HG03066 (cell line): Measurements from ENCODE around the gene MEIKIN.

ENCODE experiments used
- ATAC-seq: cut with Tn5 transposase; IDR thresholded peaks from one replicate; pipeline ENCODE4 v1.9.1; 2021; ENCODE audit warnings: low read depth; ENCODE audit not compliant: unreplicated experiment

MEIKIN gene, protein sequence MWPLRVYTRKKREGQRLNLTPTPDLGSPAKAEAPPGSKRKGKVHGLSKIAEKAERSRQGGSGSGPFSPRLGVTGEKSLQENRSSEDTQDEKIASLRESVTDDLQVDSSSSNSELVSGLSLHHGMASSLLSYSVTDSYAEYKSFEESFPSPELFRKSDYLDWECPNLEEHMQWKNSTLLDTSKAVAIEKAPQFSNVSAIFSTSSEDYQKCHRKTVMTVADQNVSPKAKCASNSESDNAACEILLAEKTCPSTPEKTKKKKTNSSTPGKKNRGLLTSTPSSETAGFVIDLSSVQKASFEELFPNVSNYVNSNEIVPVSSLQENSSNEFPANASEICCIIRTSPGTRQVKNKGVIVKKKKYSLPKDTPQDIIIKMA

DNA sequence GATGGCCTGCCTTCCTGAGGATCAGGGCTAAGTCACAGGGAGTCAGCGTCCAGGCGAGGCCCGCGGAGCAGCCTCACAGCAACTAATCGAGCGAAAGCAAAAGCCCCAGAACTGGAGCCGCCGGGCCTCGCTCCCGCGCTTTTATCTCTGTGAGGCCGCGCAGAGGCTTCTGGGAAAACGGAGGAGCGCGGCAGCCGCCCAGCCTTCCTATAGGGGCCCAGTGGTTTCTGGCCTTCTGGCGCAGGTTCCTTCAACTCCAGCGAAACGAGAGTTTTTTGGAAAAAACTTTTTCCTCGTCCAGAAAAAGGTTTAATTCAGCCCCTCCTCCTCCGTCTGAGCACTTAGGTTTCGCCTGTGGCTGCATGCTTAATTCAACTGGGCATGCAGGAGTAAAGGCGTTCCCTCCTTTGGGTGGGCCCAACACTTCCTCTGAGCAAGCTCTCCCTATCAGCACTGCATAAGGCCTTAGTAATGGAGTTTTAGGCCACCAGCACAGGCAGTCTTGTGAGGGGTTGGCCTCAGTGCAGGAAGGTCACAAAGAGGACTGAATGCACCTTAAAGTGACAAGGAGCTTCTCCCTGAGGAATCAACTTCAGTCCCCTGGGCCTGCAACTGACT is at the start of gene MEIKIN:
TSS of gene MEIKIN (minus strand) at position 113 of the 618 bp plus-strand sequence. CDS start 158 bp downstream, outside the sequence.
- no peak for ATAC-seq

DNA sequence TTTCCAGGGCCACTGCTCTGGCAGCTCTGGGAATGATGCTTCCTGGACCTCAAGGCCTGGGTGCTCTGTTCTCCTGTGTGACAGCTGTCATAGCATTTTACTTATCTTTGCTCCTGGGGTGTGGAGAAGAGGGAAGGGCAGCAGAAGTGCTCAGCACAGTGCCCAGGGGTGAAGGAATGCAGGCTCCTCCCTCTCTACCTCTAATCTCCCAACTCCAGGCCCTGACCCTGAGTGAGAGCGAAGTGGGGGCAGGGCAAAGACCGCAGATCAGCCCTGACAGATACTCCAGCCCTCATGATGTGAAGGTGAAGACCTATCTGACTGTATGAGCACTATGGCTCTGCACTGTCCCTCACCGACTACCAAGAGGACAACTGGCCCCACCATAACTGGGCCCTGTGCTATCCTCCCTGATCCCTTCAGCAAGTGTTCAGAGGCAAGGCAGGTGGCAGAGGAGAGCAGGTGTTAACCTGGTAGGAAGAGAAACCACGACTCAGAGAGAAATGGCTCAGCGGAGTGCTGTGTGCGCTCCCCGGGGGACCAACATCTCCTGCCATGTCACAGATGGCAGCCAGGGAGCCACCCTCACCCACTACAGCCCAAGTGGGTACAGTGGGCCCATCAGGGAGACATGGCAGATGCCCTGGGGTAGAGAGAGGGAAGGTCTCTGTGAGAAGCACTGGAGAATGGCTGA is 49.2 kb upstream of the MEIKIN start:
- no peak for ATAC-seq

DNA sequence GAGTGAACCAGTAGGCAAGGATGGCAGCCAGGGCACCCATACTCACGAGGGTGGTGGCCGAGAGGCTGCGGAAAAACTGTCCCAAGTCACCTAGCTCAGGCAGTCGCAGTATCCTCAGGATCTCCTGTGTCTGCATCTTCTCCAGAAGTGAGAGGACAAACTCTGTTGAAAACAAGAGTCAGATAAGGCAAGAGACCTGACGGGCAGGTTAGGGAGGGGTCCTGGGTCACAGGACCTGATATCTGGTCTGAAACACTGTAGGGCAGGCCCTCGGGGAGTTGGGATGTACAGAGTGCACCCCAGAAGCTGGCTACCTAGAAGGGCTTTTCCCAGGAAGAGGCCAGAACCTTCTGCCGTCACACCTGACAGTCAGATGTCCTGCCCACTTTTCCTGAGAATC is 48.6 kb upstream of the MEIKIN start:
- ATAC-seq = no peak

DNA sequence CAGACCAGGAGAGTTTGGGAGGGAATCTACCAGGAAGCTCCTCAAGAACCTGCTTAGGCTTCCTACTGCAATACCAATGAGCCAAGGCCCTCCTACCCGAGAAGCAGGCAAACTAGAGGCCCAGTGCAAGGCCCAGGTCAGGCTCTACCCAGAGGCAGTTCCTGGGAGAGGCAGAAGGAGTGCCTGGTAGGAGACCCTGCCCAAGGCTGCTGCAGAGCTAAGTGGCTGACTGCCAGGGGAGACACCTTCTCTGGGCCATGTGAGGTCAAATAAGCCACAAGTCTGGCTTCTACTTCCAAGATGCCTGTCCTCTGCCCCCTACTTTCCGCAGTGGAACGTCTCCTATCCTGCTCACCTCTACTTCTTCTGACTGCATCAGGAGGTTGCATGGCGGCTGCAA is 48.2 kb upstream of the MEIKIN start:
- no peak for ATAC-seq

DNA sequence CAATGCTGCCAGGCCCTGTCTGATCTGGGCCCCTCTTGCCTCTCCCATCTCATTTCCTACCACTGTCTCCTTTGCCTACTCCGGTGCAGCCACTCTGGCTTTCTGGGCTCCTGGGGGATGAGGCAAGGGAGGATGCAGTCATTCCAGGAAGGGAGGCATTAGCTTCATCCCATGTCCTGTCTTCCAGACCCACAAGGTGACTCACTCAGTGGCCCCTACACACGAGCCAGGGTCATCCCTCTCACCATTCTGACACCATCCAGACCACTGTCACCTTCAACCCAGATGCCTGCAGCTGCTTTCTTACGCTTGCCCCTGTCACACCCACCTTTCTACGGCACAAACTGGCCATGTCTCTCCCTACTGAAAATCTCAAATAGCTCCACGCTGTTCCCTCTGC is 46.9 kb upstream of the MEIKIN start:
- ATAC-seq = no peak

DNA sequence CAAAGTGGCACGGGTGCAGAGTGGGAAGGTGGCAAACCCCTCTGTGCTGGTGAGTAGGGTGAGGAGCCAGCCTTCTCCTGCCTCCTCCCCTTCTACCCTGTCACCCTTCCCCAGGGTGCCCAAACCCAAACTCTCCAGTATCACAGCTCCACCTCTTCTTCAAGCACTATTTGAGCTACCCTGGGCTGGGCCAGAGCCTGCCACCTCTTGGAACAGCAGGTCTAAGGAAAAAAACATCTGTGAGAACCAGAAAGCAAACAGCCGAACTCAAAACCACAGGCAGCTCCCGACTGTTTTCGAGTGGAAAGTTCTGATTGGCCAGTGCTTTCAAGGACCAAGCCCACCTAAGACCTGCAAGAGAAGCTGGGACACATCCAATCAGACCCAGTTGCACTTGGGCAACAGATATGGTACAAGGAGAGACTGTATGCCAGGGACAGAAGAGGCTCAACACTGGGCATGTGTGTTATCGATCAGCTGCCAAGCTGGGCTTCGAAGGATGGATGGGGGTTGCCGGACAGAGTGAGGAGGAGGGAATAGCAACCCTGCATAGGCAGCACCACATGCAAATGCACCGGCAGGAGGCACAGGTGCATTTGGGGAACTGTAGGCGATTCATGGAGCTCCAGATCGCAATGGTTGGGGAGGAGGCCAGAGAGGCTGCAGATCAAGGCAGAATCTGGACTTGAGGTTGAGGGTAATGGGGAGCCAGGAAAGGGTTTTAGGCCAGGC is 46.3 kb upstream of the MEIKIN start:
- ATAC-seq = no peak

DNA sequence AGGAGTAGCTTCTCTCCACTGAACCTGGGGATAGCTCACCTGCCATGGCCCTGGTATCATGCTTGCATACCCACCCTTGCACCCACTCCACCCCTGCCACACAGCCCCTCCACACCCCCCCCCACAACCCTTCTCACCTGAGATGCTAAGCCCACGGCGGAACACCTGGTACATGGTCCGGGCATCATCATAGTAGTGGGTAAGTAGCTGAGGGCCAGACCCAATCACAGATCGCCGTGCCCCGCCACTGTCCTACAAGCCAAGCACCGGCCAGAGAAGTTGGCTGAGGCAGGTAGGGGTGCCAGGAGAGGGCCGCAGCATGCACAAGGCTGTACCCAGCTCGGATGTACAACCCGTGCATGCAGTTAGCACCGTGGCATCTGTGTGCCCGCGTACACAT is 45.3 kb upstream of the MEIKIN start:
- no peak for ATAC-seq

DNA sequence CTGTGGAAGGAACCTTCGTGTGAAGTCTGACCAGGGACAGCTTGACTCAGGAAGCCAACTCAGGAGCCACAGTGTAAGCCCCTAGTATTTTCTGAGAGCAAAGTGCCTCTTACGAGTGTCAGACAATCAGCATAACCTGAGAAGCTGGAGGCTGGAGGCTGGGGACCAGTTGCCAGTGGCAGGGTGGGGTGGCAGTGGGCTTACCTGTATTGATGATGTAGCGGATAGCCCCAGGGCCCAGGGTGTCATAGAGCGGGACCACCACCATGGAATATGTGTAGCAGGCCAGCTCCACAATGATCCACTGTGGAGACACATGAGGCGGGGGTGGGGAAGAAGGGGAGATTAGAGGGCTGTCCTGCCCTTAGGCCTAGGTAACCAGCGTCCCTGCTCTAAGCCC is 43.1 kb upstream of the MEIKIN start:
- ATAC-seq = no peak

DNA sequence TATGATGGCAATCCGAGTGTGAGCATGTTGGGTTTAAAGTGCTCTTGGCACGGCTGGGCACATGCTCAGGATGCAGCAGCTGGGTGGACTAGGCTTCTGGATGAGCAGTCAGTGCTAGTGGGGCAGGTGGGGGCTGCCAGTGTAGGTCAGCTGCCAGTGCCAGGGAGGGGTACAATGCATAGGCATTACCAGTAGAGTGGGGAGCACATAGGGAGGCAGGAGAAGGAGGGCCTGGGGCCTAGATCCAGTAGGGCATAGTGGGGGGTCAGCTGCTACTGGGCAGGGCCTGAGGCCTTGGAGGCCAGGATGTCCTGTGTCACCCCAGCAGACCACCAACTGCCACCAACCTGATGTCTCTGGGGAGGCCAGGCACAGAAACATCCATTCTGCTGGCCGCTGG is 41.8 kb upstream of the MEIKIN start:
- ATAC-seq = no peak

DNA sequence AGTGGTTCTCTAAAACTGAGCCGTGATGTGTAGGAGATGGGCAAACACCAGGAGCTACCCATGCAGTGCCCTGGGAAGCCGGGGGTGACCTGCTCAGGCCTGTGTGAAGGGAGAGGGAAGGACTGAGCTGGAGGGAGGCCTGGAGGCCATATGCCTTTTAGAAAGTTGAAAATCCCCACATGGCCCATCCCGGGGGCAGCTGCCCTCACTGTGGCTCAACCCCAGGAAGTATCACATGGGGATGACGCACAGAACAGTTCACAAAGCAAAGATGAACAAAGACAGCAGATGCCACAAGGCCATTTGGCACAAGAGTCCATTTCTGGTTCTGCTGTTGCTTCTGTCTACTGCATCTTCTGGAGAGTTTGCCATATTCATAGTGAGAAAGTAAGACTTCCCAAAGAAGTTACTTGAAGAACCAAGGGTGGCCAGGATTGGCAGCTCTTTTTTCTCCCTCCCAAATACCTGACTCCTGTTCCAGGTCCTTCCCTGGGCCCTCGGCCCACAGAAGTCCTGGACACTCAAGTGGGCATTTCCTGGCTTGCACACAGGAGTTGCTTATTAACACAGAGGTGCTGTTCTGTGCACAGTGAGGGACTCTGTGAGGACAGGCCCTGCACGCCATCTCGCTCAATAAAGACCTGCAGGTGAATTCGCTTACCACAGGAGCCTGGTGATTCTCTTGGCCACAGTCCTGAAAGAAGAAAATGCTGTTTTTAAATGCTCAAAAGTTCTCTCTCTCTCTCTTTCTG is 40.9 kb upstream of the MEIKIN start:
- no peak for ATAC-seq

DNA sequence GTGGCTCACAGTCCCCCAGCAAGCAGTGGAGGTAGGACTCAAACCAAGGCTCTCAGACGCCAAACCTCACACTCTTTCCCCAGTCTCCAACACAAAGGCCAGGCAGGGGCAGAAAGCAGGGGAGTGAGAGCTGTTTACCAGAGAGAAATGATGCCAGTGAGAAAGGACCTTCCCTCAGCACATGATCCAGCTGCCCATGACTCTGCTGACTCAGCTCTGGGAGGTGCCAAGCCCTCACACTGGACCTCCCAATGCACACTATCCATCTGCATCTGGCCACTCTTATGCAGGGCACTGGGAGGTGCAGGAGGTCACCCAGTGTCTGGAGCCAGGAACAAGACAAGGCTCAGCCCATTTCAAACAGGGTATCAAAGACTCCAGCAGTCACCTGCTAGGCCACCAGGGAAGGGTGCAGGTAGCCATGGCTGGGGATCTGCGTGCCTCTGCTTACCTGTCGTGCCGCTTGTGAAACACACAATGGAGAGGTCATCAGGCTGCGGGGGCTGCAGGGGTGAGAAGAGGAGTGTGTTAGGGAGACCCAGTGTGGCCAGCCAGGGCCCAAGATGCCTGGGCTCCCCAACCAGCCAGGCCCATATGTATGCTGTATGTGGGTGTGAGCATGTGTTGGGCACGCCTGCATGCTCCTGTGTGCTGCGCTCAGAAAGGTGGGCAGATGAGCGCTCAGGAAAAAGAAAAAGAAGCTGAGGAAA is 39.6 kb upstream of the MEIKIN start:
- ATAC-seq = no peak

DNA sequence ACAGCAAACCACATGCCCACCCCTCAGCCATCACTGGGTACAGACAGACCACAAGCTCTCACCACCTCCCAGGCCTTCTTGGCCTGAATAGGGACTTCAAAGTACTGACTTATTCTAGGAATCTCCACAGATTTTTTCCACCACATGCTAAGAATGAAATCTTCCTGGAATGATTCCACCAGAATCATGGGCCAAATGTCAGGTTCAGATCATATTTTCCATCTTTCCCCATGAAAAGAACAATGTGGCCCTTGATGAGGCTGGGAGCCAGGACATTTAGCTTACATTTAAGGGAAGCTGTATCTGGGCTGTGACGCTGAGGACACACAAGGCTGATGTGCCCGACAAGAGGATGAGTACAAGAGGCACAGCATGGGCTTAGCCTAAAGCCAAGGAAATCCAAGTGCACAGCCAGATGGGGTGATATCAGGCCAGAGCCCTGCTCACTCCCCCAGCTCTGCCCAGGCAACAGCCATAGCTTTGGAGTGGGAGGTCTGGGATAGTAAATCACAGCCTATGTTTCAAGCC is 37.8 kb upstream of the MEIKIN start:
- no peak for ATAC-seq

DNA sequence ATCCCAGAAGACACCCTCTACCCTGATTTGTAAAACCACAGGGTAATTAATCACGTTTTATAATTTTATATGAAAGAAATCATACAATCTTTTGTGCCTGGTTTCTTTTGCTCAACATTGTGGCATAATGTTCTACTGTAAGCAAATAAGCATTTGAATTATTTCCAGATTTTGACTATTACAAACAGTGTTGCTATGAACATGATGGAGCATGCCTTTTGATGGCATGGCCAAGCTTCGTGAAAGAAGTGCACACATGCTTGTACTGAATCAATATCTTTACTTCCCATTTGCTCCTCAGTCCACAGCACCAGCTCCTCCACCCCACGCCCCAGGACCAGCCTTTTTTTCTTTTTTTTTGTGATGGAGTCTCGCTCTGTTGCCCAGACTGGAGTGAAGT is 36.1 kb upstream of the MEIKIN start:
- no peak for ATAC-seq

DNA sequence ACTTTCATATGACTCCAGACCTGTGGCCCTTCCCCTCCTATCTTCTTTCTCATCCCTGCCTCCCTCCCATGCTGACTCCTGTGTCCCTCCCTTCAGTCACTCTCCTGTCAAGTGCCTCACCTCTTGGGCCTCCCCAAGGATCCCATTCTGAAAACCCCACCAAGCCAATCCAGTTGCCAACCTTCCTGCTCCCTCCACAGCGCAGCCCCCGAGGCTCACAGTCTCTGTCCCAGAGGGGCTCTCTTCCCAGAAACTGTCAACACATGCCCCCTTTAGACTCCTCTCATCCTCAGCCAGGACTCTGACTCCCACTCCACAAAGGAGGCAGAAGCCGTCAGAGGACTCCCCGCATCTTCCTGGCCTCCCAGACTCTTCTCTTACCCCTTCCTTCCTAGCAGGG is 35.2 kb upstream of the MEIKIN start:
- ATAC-seq = no peak

DNA sequence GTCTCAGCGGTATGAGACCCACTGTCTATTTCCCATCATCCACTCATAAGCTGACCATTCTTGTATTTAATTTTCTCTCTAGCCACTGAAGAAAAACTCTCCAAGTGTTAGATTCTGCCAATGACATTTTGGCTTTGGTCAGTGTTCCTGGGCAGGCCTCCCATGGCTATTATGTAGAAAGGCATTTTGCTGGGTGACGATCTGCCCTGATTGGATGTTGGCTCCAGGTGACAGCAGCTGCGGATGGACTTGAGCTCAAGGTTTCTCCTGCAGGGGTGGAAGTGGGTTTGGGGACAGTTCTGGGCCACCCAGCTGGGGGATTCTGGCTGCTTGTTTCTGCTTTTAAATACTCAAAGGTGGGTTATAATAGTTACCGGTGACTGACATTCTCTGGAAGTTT is 34.4 kb upstream of the MEIKIN start:
- ATAC-seq = no peak

DNA sequence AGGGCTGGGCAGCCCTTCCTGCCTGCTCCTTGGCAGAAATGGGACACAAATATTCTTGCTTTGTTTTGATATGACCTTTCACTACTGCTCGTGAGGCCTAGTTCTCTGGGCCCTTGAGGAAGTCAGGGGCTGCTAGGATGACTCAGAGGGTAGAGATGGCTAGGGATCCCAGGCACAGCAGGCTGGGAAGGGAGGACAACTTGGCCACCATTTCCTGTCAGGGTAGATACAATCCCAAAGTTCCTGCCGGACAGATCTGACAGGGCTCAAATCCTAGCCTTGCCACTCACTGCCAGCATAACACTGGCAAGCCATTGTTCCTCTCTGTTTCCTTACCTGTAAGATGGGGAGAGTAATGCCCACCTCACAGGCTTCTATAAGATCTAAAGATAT is 31.7 kb upstream of the MEIKIN start:
- no peak for ATAC-seq

DNA sequence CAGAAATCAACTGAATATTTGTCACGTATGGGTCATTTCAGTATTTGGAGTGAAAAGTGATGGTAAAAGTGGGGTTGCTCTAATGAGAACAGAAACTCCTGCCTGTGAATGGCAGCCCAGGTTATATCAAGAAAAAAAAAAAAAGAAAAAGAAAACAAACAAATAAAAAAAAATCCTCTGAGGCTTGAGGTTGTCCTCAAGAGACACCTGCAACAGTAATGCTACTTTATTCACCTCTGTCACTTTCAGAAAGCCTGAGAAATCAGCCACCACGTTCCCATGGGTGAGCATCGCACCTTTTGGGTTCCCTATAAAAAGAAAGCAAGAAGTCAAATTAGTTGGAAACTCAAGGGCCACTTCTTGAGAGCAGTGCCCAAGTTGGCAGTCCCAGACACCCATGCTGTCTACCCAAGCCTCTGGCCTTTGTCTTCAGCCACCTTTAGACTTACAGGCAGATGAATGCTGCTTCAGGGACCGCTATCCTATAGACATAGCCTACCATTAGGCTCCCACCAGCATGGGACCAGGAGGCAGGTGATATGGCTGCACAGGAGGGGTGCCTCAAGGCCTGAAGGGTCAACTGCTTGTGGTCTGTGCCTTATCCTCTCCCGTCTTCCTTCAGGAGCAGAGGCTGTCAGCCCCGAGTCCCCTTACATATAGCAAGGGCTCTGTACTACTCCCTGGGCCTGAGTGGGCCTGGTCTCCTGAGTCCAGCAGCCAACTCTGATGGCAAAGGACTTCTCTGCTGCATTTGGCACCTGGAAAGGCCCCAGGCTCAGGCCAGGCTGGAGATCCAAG is 31.1 kb upstream of the MEIKIN start:
- no peak for ATAC-seq

DNA sequence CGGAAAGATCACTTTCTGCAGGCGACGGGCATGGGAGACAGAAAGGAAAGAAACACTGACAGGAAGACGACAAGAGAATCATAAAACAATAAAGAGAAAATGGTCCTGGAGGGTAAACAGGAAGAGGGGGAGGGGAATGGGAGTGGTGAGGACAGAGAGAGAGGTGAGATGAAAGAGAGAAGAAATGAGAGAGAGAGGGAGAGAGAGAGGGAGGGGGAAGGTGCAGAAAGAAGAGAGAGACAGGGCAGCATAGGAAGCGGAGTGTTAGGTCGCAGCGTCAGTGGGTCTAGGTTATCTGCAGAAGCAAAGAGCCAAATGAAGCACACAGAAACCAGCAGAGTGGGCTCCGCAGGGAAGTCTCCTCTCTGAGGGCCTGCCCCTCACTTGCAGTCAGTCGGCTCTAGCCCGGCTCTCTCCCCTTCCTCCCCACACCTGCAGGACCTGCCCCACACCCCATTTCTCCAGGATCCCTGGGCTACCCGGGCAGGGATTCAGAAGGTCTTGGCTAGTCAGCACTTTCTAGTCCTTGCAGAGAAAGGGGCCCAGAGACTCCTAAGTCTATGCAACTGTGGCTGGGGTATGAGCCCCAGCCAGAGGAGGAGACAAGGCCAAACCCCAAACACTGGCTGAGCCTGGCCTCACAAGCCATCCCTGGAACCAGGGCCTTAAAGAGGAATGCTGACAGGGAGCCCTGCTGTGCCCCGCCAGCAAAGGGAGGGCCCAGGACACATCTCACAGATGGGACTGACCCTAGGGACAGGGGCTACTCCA is 29.7 kb upstream of the MEIKIN start:
- ATAC-seq = no peak
